Stimulated activated CD4-positive, alpha-beta T cell treated with anti-CD3 and anti-CD28 coated beads, TNF-alpha, amount 100 ng/mL, for 4 hours (primary cell): ENCODE results near the gene MADCAM1.

ENCODE experiments used
- DNase-seq, 3 experiments: peaks; one replicate each; pipeline ENCODE4 v3.0.0-alpha.2; 2020; ENCODE audit warnings: low read depth in 3 of 3

Gene MADCAM1

GRCh38 chr19:532561-533363, 36.5 kb downstream of the MADCAM1 start:
- DNase-seq = no peak

- no peak for DNase-seq
Observed at GRCh38 chr19:533364-534058, 37.2 kb downstream of the MADCAM1 start.

GRCh38 chr19:534088-534487, 37.8 kb downstream of the MADCAM1 start:
- DNase-seq = no peak

GRCh38 chr19:535017-535835, 38.9 kb downstream of the MADCAM1 start:
- DNase-seq = no peak

GRCh38 chr19:536031-536880, 40.0 kb downstream of the MADCAM1 start:
- DNase-seq = no peak

GRCh38 chr19:536881-537404, 40.7 kb downstream of the MADCAM1 start:
- DNase-seq = no peak

- DNase-seq = no peak
Observed at GRCh38 chr19:538641-539428, 42.5 kb downstream of the MADCAM1 start.

- DNase-seq = no peak
Observed at GRCh38 chr19:539429-540030, 43.2 kb downstream of the MADCAM1 start.

- no peak for DNase-seq
Observed at GRCh38 chr19:540867-541637, 44.8 kb downstream of the MADCAM1 start.

- DNase-seq = no peak
Observed at GRCh38 chr19:541699-542098, 45.4 kb downstream of the MADCAM1 start.

GRCh38 chr19:542173-542866, 46.0 kb downstream of the MADCAM1 start:
- DNase-seq = no peak

GRCh38 chr19:543910-544608, 47.8 kb downstream of the MADCAM1 start, which contains the start of gene GZMM:
Gene GZMM (plus strand): TSS chr19:544053. CDS start chr19:544072, 19 bp downstream.
- DNase-seq = peak; percentile 54 to 63 (median 60)

- no peak for DNase-seq
Observed at GRCh38 chr19:547117-547516, 50.8 kb downstream of the MADCAM1 start.

GRCh38 chr19:547836-548720, 51.8 kb downstream of the MADCAM1 start:
- DNase-seq = no peak

- no peak for DNase-seq
Observed at GRCh38 chr19:548886-549830, 52.9 kb downstream of the MADCAM1 start.

GRCh38 chr19:554817-555216, 58.5 kb downstream of the MADCAM1 start:
- DNase-seq = no peak
